ENCODE data around the gene CHD3.
A peak's percentile ranks its signal among the peaks of the same experiment; 100 is the strongest.

The CHD3 gene

DNA sequence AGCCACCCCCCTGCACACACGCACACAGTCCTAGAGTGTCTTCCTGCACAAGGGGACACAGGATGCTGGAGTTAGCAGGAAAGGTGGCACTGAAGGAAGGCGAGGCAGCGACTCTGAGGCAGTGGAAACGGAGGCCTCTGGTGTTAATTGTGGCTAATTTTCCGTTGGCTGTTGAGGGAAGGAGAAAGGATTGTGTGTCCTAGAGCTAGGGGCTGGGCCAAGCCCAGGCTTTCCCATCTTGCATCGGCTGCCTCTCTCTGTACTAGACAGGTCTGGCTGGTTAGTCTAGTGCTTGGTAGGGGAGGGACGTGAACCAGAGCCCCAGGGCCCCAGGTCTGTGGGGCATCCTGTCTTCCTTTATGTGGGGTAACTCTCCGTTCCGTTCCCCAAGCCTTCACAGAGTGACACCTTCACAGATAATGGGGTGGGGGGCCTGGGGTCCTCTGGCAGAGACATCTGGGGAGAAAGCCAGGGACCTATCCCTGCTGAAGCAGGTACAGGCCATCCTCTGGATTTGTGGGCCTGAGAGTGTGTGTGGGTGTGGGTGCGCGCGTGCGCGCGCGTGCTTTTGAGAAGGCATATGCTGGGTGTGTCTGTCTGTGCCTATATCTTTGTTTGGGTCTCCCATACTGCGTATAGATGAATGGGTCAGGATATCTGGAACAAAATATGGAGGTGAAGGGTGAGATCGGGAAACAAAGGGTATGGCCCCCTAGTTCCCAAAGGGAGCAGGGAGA is at the start of gene CHD3:
Gene CHD3, plus strand, starts transcription at position 606 of the 737 bp plus-strand sequence. CDS start 212 bp downstream, outside the sequence.
- no peak for DNase-seq

DNA sequence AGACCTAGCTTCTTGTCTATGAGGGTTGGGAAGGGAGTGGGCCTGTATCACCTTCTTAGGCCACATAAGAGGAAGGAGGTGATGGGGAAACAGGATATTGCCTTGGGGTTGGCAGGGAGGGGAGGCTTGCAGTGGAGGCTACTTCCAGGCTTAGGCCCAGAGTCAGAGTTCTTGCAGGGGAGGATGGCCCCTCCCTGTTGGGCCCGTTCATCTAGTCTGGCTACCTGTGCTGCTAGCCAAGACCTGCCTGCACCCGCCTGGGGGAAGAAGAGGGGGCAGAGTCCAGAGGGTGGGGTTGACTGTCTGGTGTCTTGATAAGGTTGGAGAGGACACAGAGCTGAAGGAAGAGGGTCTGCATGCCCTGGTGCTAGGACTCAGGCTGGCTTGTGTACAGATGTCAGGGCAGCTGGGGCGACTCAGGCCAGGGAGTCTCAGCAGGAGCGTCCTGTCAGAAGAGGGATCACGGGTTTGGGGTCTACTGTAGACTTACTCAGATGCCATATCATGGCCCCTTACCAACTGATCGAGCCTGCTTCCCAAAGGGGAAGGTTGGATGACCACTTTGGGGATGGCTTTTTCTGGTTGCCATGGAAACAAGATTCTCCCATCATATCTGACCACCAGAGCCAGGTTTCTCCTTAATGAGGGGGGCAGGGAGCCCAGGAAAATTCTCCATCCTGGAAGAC is 49.3 kb upstream of the CHD3 start:
- no peak for DNase-seq

DNA sequence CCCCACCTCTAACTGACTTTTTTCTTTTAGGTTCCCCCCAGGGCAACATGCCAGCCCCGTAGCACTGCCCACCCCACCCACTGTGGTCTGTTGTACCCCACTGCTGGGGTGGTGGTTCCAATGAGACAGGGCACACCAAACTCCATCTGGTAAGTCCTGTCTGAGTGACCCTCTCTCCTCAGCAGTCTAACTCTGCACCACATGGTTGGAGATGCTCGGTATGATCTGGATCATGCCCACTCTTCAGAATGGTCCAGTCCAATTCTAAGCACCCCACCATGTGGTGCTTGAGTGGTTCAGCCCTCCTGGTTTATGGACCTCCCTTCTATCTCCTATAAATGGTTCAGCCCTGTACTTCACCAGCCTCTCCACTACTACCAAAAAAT is 48.7 kb upstream of the CHD3 start:
- no peak for DNase-seq

DNA sequence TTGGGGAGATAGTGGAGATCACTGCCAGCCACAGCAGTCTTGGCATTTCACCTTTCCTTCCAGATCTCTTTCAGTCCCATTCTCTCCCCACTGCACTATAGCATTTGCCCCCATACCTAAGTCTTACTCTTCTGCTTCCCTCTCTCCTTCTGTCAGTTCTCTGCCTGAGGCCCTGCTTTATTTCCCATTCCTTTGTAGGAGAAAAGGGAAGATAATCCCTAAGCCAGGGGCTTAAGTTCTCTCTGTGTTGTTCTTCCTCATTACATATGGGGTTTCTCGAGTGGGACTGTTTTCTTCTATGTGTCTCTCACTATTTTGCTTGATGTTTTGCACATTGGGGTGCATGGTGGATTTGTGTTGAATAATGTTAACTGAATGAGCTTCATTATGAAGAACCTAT is 48.1 kb upstream of the CHD3 start:
- no peak for DNase-seq

GRCh38 chr17:7840875-7841274 is 47.7 kb upstream of the CHD3 start:
- no peak for DNase-seq

- peak; percentile 42 for DNase-seq
These were observed 47.1 kb upstream of the CHD3 start for GRCh38 chr17:7841396-7841914.

- DNase-seq: peak; percentile 86
These were observed 46.6 kb upstream of the CHD3 start for GRCh38 chr17:7841915-7842379.

DNA sequence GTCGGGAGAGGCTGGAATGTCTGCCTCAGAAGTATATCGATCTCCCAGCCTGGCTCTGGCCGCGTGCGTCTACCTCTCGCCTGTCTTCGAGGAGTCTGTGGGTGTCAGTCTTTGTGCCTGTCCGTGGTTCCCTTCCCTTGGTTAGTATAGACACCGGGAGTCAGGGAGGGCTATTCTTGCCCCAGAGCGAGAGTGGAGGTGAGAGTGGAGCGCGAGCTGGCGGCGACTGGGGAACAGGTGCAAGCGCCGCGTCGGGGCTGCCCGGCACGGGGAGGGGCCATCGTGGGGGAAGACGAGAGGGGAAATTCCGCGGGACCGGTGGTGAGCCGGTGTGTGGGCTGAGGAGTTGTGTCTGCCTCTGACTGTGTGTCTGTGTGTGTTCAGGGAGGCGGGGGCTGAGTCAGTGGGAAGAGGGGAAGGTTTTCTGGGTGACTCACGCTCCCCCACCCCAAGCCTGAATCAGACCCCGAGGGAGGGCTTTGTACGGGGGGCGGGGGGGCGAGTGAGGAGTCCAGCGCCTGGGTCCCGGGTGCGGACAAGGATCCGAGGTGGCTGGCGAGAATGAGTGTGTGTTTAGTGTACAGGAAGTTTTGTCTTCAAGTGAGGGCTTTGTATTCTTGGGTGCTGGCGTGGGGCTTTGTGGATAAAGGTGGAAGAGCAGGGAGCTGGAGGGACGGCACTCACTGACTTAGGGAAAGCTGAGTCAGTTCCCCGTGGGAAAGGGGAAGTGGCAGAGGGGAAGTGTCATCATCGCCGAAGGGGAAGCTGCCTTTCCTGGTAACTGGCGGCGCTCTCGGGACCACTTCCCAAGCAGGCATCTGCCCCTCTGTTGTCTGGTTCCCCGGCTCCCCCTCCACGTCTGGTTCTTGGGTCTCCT is 46.0 kb upstream of the CHD3 start:
- DNase-seq: peak; percentile 51

DNA sequence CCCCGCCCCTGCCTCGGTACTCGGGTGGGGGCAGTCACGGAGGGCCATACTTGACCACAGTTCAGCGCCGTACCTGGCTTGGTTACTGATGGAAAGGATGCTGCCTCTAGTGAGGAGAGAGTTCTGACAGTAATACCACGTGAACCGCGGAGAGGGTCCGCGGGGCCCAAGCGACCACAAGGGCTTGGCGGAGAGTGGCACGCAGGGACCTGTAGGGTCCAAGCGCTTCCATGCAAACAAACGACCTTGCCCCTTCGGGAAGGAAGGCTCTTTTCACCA is 45.4 kb upstream of the CHD3 start:
- DNase-seq: peak; percentile 54

GRCh38 chr17:7843536-7844291 is 44.9 kb upstream of the CHD3 start:
- peak; percentile 74 for DNase-seq

GRCh38 chr17:7844292-7845154 is 44.1 kb upstream of the CHD3 start:
- peak; percentile 89 for DNase-seq

GRCh38 chr17:7845359-7846062 is 43.1 kb upstream of the CHD3 start:
- no peak for DNase-seq

- DNase-seq: no peak
These were observed 42.4 kb upstream of the CHD3 start for GRCh38 chr17:7846063-7846735.

GRCh38 chr17:7846765-7847661 is 41.6 kb upstream of the CHD3 start:
- DNase-seq: no peak

DNA sequence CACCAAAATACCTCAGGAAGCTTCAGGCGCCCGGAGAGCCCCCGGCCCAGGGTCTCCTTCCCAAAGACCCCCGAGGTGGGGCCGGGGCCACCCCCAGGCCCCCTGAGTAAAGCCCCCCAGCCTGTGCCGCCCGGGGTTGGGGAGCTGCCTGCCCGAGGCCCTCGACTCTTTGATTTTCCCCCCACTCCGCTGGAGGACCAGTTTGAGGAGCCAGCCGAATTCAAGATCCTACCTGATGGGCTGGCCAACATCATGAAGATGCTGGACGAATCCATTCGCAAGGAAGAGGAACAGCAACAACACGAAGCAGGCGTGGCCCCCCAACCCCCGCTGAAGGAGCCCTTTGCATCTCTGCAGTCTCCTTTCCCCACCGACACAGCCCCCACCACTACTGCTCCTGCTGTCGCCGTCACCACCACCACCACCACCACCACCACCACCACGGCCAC is 40.4 kb upstream of the CHD3 start:
- DNase-seq: no peak

DNA sequence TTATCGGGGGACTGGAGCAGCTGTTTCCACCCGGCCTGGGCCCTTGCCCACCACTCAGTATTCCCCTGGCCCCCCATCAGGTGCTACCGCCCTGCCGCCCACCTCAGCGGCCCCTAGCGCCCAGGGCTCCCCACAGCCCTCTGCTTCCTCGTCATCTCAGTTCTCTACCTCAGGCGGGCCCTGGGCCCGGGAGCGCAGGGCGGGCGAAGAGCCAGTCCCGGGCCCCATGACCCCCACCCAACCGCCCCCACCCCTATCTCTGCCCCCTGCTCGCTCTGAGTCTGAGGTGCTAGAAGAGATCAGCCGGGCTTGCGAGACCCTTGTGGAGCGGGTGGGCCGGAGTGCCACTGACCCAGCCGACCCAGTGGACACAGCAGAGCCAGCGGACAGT is 39.9 kb upstream of the CHD3 start:
- no peak for DNase-seq

- no peak for DNase-seq
These were observed 39.3 kb upstream of the CHD3 start for GRCh38 chr17:7849130-7849750.

GRCh38 chr17:7849751-7850504 is 38.7 kb upstream of the CHD3 start:
- no peak for DNase-seq

Data from NCI-H1092 treated with DMSO at 0.1 percent for 48 hours (cell line).